ENCODE measurements around the gene MAPK6. TPM values are rescaled to one million over a fixed set of nuclear protein-coding genes. Genes with fewer than 3 reads are reported as not detected.

Gene MAPK6
- total and polyA plus RNA-seq, 9 of the 15 experiments (the other 6 are each of a cell fraction or from before 2014, with no cell fraction given): 28.5 to 97.1 (median 74.0) TPM

- TF ChIP-seq ZNF263 (CRISPR knock-in tag; IDR thresholded peaks at IDR 0.05; ENCODE audit: borderline replicate concordance): no peak
- TF ChIP-seq ARID1B (IDR thresholded peaks at IDR 0.05): peak; percentile 65
- no peak for TF ChIP-seq PYGO2 (tag; IDR thresholded peaks at IDR 0.05)
- TF ChIP-seq POLR2H (tag; IDR thresholded peaks at IDR 0.05; ENCODE audit: low read depth): 0 out of 2 replicates have a peak, but pooled peaks have one; percentile 19
- TF ChIP-seq ZFP91 (CRISPR knock-in tag; IDR thresholded peaks at IDR 0.05): no peak
- no peak for TF ChIP-seq FOXA3 (CRISPR knock-in tag; conservative IDR thresholded peaks at IDR 0.05 in 1 of 2, IDR thresholded peaks at IDR 0.05 in 1 of 2)
- no peak for TF ChIP-seq U2AF2 (optimal IDR thresholded peaks at IDR 0.05; ENCODE audit: low read depth, low read length)
- TF ChIP-seq ZNF197 (CRISPR knock-in tag; IDR thresholded peaks at IDR 0.05; ENCODE audit: low read depth): no peak
- peak; percentile 77 for TF ChIP-seq JUN (IDR thresholded peaks at IDR 0.05; ENCODE audit: borderline replicate concordance, low read depth, low read length)
- no peak for TF ChIP-seq JUN (CRISPR knock-in tag; IDR thresholded peaks at IDR 0.05; ENCODE audit: borderline replicate concordance)
- TF ChIP-seq NFE2L1 (tag; IDR thresholded peaks at IDR 0.05; ENCODE audit: borderline replicate concordance, low read depth): no peak
- no peak for TF ChIP-seq SNRNP70 (optimal IDR thresholded peaks at IDR 0.05; ENCODE audit: low read depth, low read length)
- no peak for TF ChIP-seq USF1 (CRISPR knock-in tag; IDR thresholded peaks at IDR 0.05)
- no peak for TF ChIP-seq PBX2 (CRISPR knock-in tag; IDR thresholded peaks at IDR 0.05; ENCODE audit: low read depth)
- peak; percentile 47; the same call in 1 of the 2 replicates for TF ChIP-seq PBX2 (tag; conservative IDR thresholded peaks at IDR 0.05; ENCODE audit: low read depth)
- no peak for TF ChIP-seq SUPT5H (IDR thresholded peaks at IDR 0.05)
- peak; percentile 24 for TF ChIP-seq TAF9B (IDR thresholded peaks at IDR 0.05; ENCODE audit: partially characterized antibody)
- no peak for TF ChIP-seq ZFP1 (CRISPR knock-in tag; IDR thresholded peaks at IDR 0.05)
- TF ChIP-seq PKNOX1 (IDR thresholded peaks at IDR 0.05): peak; percentile 77
- no peak for TF ChIP-seq KAT7 (CRISPR knock-in tag; IDR thresholded peaks at IDR 0.05; ENCODE audit: borderline replicate concordance)
- no peak for TF ChIP-seq POLR3G (IDR thresholded peaks at IDR 0.05; ENCODE audit: extremely low read depth, insufficient read length, insufficient replicate concordance)
Observed at GRCh38 chr15:52013151-52013791, 5.7 kb upstream of the MAPK6 start (continued).

All from K562 (cell line).